Measurements from ENCODE around the gene CDK12. TPM values are rescaled to one million over a fixed set of nuclear protein-coding genes. Genes with fewer than 3 reads are reported as not detected.
"Not testable (repeated sequence)": the region's sequence is repeated elsewhere in the genome, so short reads cannot be mapped to it uniquely, and the experiment has no call there.

Gene CDK12
- total RNA-seq, 2 donors from 2014 or later, result 53.7 to 54.7 TPM

DNA sequence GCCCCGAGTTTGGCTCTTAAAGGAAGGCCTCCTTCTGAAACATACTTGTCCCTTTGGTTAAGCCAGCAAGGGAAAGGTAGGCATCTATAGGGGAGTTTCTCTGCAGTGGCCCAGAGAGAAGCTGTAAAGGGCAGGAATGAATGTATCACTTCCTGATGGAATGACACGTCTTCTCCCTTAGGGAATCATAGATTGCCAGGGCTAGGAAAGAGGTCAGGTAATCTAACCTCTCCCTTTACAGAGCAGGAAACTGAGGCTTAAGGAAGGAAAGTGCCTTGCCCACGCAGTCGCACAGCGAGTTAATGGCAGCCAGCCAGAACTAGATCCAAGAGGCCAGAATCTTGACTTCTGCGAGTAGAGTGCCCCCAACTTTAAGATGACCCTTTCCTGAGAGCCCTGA, 80.4 kb downstream of the CDK12 start:
- Histone ChIP-seq H3K27me3 (replicated peaks; ENCODE audit: insufficient read depth) (no peaks in the 10 kb centered on the region), H3K27ac (no peak overlapping the region), H3K9me3 (no peaks in the 10 kb centered on the region), H3K4me1 (ENCODE audit: control insufficient read depth in 1 of 2, low read depth in 2 of 2) (peaks cover 0 to 6% of the 10 kb centered on the region in 2 donors), H3K36me3 (peaks cover 5% of the 10 kb centered on the region), H3K4me3 (no peak overlapping the region)
- DNase-seq (ENCODE audit: low spot score) (no peak), ATAC-seq (ENCODE audit: insufficient number of reproducible peaks, low FRiP score, low read depth) (no peak)
- TF ChIP-seq, protein P1, sequence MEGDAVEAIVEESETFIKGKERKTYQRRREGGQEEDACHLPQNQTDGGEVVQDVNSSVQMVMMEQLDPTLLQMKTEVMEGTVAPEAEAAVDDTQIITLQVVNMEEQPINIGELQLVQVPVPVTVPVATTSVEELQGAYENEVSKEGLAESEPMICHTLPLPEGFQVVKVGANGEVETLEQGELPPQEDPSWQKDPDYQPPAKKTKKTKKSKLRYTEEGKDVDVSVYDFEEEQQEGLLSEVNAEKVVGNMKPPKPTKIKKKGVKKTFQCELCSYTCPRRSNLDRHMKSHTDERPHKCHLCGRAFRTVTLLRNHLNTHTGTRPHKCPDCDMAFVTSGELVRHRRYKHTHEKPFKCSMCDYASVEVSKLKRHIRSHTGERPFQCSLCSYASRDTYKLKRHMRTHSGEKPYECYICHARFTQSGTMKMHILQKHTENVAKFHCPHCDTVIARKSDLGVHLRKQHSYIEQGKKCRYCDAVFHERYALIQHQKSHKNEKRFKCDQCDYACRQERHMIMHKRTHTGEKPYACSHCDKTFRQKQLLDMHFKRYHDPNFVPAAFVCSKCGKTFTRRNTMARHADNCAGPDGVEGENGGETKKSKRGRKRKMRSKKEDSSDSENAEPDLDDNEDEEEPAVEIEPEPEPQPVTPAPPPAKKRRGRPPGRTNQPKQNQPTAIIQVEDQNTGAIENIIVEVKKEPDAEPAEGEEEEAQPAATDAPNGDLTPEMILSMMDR (IDR thresholded peaks at IDR 0.05), result no peak

DNA sequence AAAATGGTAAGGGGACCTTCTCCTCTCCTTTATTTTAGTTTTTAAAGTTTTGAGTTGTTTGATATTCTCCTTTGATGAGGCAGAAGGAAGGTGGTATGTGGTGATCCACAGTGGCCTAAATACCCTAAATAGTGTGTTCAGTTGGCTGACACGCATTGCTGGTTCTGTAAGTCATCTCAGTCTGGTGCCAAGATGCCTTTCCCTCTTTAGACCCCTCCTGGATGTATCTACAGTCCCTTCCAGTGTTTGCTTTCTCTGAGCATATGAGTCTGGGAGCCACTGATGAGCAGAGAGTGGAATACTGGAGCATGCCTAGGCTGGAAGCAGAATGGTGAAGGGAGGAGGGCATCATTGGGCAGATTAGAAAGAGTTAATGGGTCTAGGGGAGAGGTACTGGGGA, 81.9 kb downstream of the CDK12 start:
- Histone ChIP-seq H3K36me3 (peaks cover 8% of the 10 kb centered on the region), H3K9me3 (no peaks in the 10 kb centered on the region), H3K27ac (no peak overlapping the region), H3K4me3 (no peak overlapping the region), H3K27me3 (replicated peaks; ENCODE audit: insufficient read depth) (no peaks in the 10 kb centered on the region), H3K4me1 (ENCODE audit: control insufficient read depth in 1 of 2, low read depth in 2 of 2) (peaks cover 0 to 7% of the 10 kb centered on the region in 2 donors)
- ATAC-seq (ENCODE audit: insufficient number of reproducible peaks, low FRiP score, low read depth), result no peak
- TF ChIP-seq, protein P1 (IDR thresholded peaks at IDR 0.05), result no peak
- DNase-seq (ENCODE audit: low spot score), result no peak

DNA sequence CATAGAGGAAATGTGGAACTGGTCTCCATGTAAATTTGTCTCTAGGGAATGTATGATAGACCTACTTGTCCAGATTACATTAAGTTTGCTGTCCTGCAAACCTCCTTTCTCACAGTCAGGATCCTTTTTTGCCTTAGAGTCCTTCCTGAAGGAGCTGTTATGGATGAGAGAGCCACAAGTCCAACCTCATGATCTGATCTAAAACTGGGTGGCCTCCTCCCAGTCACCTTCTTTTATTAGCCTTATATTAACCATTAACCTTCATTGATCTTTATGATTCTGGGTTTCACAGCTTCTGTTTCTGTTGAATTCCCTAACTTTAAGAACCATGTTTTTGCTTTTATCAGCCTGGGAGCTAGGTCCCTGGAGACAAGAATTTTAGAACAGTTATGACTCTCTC, 82.4 kb downstream of the CDK12 start:
- TF ChIP-seq, protein P1 (IDR thresholded peaks at IDR 0.05), result no peak
- H3K36me3 ChIP-seq, result peaks cover 8% of the 10 kb centered on the region
- no peak overlapping the region for H3K4me3 ChIP-seq
- no peak for ATAC-seq (ENCODE audit: insufficient number of reproducible peaks, low FRiP score, low read depth)
- H3K9me3 ChIP-seq, result no peaks in the 10 kb centered on the region
- no peak for DNase-seq (ENCODE audit: low spot score)
- peaks cover 0 to 9% of the 10 kb centered on the region in 2 donors for H3K4me1 ChIP-seq (ENCODE audit: control insufficient read depth in 1 of 2, low read depth in 2 of 2)
- H3K27ac ChIP-seq, result no peak overlapping the region
- H3K27me3 ChIP-seq (replicated peaks; ENCODE audit: insufficient read depth), result no peaks in the 10 kb centered on the region

DNA sequence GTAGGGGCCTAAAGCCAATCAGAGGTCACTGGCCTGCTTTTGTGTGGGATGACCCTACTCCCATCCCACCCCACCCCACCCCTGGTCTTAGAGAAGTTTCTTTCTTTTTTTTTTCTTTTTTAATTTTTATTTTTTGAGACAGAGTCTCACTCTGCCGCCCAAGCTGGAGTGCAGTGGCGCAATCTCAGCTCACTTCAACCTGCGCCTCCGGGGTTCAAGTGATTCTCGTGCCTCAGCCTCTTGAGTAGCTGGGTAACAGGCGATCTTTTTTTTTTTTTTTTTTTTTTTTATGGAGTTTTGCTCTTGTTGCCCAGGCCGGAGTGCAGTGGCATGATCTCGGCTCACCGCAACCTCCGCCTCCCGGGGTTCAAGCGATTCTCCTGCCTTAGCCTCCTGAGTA, 83.1 kb downstream of the CDK12 start:
- H3K4me1 ChIP-seq (ENCODE audit: control insufficient read depth in 1 of 2, low read depth in 2 of 2); ATAC-seq (ENCODE audit: insufficient number of reproducible peaks, low FRiP score, low read depth); H3K27me3 ChIP-seq (replicated peaks; ENCODE audit: insufficient read depth); H3K4me3 ChIP-seq; DNase-seq (ENCODE audit: low spot score); H3K9me3 ChIP-seq; H3K27ac ChIP-seq: not testable (repeated sequence)
- peaks cover 12% of the 10 kb centered on the region for H3K36me3 ChIP-seq

DNA sequence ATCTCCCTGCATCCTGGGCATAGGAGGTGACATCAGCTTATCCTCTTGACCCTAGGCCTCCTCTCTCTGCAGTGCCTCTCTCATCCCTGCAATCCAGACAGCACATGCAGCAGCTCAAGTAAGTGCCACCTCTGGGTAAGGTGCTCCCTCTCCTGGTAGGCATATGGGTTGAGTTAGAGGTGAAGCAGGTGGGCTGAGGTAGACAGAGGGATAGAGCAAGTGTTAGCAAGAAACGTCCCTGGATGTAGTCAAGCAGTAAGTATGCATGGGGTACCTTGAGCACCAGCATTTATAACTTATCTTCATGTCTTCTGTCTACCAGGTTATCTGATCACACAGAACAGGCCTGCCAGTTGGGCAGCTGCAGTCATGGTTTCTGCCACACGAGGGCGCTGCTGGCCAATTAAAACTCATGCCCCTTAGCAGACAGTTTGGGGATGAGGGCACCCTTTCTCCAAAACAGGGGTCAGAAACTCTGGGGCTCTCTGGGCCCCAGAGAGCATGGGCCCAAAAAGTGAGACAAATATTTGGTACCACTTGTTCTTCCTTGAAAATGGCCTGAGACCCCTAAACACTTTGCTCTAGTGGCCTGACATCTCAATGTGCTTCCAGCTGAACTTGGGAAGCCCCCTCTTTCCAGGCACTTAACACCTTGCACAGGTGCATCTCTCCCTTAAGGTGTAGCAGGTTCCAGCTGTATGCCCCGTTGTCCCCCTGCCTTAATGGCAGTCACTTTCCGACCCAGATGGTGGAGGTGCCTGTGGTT, 86.6 kb downstream of the CDK12 start:
- no peak overlapping the region for H3K4me3 ChIP-seq
- H3K27me3 ChIP-seq (replicated peaks; ENCODE audit: insufficient read depth), result no peaks in the 10 kb centered on the region
- no peaks in the 10 kb centered on the region for H3K9me3 ChIP-seq
- H3K36me3 ChIP-seq, result peaks cover 27% of the 10 kb centered on the region
- ATAC-seq (ENCODE audit: insufficient number of reproducible peaks, low FRiP score, low read depth), result peak; percentile 46
- H3K27ac ChIP-seq, result no peak overlapping the region
- no peak for DNase-seq (ENCODE audit: low spot score)
- peaks cover 0 to 3% of the 10 kb centered on the region in 2 donors for H3K4me1 ChIP-seq (ENCODE audit: control insufficient read depth in 1 of 2, low read depth in 2 of 2)
- TF ChIP-seq, protein P1 (IDR thresholded peaks at IDR 0.05), result peak; percentile 89
